GM18517 (cell line): ENCODE results near the gene P2RY6.

Source experiments
- ATAC-seq: cut with Tn5 transposase; IDR thresholded peaks from one replicate; pipeline ENCODE4 v1.9.1; 2021; ENCODE audit warnings: mild to moderate bottlenecking, moderate library complexity; ENCODE audit not compliant: unreplicated experiment

The P2RY6 gene

DNA sequence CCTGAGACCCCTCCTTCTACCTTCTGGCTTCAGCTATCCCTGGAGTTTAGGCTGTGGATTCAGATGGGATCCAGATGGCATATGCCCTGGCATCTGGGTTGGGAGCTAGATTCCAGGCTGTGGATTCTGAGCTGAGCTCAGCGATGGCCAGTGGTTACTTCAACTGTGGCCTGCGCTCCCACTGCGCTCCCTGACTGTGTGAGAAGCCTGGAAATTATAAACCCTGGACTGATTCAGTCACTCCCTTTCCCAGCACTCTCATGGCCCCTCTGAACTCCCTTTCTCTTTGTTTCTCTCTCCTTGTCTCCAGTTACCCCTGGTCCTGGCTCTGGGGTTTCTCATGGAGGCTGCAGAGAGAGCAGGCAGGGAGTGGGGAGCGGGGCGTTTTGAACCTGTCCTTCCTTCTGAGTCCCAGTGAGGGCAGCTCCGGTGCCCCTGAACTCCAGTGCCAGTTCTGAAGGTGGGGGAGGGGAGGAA lies 40.8 kb downstream of the P2RY6 start:
- no peak for ATAC-seq

DNA sequence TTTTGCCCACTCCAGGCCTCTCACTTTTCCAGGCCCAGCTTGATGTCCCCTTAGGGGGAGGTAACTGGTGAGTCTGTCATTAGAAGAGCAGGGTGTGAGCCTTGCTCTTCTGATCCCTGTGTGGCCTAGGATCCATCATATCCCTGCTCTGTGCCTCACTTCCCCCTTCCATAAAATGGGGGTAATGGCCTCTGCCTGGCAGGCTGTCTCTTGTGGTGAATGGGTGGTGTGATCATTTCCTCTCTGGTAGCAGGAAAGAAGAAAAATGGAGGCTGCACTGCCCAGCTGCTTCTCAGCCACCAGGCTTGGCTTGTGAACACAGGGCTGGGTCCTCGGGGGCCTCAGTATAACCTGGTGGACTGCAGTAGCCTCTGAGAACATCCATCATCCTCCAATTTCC lies 41.5 kb downstream of the P2RY6 start:
- ATAC-seq, result no peak

DNA sequence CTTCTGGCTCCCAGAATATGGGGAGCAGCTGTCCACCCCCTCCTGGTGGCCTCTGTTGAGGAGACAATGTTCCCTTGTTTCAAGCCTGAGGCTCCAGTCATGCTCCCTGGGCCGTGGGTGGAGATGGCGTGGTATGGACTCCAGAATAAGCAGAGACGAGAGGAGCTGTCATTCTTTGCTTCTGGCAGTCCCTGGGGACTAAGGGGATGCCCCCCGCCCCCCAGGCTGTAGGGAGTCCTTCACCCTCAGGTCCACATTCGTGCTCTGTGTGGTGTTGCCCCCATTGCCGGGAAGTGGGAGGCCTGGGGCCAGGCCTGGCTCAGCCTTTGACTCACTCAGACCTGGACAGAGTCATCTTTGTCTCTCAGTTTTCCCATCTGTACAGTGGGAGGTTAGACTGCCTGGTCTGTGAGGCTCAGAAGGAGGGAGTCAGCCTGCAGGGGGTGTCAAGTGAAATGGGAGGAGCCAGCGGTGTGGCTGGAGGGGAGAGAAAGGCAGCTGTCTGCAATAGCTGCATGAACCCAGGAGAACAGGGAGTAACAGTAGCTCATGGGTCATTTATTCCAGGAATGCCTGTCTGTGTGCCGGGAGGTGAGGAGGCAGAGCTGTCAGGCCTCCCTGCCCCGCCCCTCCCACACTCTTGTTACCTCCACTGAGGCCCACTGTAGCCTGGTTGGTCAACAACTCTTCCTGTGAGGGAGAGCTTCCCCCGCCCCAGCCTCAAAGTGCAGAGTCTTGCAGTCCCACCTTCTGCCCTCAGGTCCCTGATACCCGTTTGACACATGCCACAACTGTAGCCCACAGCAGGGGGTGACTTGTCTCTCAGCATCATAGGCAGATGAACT lies 42.2 kb downstream of the P2RY6 start:
- no peak for ATAC-seq

DNA sequence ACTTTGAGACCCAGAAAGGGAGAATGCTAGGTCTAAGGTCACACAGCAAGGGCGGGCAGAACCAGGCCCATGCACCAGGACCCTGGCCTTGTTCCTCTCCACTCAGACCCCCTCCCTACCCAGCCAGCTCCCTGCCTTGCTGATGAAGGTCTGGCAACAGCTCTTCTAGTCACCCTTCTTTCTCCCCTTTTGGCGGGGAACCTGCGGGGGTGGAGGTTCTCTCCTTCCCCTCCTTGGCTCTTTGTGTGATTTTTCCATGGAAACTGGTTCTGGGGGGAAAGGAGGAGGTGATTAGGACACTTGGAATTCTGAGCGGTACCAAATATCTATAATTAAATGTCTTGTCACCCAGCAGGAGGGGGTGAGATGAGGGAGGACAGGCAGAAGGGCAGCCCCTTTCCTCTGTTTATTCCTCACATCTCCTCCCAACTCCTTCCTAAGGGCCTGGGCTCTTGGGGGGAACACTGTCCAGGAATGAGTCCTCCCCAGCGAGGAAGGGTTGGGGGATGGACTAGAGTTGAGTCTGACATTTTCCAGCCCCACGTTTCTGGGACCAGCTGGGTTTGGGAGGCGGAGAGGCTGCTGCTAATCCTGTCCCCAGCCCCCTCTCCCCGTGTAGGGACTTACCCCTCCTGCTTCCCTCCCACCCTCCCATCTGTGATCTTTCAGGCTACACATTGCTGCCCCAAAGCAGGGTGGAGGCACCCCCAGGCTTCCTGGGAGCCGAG lies 43.3 kb downstream of the P2RY6 start:
- no peak for ATAC-seq

DNA sequence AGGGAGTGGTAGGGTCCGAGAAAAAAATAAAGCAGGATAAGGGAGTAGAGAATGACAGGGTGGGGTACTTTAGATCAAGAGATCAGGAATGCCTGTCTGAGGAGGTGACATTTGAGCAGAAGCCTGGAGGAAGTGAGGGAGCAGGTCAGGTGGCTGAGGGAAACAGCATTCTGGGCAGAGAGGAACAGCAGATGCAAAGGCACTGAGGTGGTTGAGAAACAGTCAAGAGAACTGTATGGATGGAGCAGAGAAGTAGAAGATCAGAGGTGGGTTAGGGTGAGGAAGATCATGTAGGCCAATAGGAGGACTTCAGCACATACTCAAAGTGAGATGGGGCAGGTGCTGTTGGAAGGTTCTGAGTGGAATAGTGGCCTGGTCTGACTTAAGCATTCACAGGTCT lies 44.3 kb downstream of the P2RY6 start:
- no peak for ATAC-seq

DNA sequence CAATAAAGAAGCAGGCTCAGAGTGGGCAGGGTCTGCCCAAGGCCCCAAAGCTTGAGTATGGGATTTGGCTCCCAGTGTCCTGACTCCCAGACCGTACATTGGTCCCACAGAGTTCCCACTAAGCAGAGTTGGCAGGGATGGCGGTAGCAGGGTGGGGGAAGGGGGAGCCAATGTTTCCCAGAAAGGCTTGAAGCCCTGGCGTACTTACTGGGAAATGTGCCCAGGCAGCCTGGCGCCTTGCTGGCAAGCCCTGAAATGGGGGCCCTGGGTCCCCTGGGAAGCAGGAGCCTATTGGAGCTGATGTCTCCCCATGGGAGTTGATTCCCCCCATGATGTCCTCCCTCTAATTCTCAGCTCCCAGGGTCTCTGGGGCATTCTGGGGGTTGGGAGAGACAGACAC lies 45.2 kb downstream of the P2RY6 start:
- ATAC-seq, result no peak

DNA sequence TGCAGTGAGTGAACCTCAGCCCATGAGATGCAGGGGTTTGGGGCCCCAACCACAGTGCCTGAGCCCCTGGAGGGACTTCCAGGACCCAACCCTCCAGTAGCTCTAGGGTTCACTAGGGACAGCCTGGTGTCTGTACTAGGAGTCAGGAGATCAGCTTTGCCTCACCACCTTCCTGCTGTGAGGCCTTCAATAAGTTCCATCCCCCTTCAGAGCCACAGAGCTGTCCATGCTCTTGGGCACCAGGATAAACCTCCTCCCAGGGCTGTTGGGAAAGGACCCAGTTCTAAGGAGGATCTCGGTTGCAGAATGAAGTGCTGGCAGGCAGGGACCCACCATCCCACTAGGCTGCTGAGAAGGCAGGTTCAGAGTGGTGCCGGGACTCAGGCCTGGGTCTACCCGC lies 45.7 kb downstream of the P2RY6 start:
- ATAC-seq, result no peak

DNA sequence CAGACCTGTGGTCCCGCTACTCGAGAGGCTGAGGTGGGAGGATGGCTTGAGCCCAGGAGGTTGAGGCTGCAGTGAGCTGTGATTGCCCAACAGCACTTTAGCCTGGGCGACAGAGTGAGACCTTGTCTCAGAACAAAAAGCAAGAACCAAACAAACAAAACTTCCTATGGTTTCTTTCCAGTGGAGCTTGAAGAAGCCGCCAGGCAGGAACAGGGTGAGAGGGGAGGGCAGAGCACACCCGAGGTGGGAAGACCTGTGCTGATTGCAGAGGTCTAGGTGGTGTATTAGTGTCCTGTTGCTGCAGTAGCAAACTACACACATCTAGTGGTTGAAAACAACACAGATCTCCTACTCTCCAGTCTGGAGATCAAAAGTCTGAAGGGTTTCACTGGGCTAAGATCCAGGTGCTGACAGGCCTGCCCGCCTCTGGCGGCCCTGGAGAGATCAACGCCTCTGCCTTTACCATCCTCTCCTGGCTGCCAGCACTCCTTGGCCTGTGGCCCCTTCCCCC lies 46.4 kb downstream of the P2RY6 start:
- ATAC-seq, result no peak

DNA sequence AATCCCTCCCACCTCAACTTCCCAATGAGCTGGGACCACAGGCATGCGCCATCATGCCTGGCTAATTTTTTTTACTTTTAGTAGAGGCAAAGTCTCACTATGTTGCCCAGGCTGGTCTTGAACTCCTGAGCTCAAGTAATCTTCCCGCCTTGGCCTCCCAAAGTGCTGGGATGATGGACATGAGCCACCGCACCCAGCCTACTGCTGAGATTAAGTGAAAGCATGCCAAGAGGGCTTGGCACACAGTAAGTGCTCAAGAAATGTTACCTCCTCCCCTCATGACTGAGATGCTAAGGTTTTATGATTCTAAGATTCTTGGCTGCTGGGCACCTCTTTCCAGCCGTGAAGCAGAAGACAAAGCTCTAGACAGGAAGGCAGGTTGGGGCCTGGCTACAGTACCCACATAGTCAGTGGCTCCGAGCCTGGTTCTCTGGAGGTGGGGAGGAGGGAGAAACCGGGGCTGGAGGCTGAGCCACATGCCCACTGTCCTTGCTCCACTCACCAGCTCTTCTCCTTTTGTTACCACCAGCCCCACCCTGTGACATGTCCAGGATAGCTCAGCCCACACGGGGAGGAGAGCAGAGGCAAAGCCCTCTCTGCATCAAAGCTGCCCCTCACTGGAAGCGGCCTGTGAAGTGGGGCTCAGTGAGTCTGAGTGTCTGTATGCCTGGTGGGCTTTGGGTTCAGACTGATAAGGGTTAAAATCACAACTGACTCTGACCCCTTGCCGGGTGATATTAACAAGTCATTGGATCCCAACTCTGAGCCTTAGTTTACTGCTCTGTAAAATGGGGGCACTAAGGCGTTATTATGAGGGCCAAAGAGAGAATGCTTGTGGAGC lies 48.8 kb downstream of the P2RY6 start:
- ATAC-seq, result no peak

DNA sequence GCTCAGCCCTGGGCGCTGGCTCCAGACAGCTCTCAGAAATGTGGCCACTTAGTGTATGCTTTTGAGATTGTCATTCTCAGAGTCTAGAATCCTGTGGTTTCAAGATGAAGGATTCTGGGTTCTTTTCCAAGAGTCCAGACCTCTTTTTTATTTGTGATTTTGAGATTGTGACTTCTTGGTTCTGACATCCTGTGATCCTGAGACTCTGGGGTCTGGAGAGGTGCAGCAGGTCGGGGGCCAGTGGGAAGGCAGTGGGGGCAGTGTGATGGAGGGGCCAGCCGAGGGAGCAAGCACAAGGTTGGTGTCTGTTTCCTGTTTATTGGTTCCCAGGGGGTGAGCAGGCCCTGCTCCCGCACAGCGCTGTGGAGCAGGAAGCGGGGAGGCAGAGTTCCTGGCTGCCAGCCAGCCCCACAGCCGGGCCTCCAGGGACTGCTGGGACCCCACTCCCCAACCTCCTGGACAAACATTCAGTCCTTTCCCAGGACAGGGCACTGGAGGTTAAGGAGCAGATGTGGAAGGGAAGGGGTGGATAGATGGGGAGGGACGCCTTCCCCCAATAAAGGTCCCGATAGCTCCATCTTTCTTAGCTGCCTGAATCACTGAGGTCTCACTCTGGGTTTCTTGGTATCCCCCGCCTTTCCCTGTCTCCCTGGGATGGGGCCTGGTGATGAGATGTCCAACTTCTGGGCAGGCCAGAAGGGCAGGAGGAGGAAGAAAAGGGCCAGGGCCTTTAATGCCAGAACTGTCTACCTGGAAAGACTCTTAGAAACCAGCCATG lies 49.7 kb downstream of the P2RY6 start:
- ATAC-seq, result no peak

DNA sequence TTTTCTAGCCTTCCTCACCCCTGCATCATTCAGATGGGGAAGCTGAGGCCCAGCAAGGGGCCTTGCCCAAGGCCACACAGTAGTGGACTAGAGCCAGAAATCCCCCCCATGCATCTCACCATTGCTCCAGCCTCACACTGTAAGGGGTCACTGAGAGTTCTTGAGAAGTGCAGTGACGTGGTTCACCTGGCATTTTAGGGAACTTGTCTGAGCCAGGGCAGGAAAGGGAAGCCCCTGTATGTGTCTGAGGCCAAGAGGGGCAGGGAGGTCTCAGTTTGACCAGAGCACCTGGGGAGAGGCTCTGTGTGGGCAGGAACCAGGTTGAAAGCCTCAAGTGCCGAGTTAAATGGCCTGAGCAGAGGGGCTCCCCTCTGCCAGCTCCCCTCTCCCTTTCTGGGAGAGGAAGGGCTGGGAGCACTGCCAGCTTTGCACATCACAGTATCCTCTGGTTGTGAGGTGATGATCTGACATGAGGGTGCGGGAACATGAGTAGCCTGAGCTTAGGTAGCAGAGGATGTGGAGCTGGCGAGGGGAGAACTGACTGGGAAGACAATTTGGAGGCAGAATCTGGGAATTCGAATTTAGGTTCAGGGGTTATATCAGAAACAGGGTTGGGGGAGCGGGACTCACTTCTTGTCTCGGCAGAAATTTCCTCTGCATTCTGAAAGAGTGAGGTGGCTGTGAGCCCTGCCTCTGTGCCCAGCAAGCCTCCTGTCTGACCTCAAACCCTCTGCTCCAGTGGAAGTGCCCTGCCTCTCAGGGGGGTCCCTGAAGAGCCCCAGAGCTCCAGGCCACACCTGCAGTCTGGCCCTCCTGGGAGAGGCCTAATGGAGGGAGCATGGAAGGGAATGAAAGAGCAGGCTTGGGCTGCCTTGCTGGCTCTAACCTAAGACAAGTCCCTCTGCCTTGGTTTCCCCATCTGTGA lies 50.5 kb downstream of the P2RY6 start:
- no peak for ATAC-seq

DNA sequence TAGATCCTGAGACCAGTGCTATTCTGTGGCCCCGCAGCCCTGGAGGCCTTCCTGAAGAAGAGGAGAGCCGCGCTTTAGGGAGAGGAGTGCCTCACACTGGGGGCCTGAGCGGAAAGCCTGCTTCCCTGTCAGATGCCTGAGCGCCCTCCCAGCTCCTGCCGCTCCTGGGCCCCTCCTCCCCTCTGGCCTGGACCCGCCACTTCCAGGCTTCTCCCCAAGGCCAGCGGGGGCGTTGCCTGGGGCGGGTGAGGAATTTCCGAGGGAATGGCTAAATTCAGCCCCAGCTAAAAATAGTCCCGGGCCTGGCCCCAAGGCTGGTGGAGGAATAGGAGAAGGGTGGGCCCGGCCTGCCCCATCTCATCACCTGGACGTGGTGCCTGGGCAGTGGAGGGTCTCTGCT lies 51.3 kb downstream of the P2RY6 start:
- ATAC-seq, result no peak

DNA sequence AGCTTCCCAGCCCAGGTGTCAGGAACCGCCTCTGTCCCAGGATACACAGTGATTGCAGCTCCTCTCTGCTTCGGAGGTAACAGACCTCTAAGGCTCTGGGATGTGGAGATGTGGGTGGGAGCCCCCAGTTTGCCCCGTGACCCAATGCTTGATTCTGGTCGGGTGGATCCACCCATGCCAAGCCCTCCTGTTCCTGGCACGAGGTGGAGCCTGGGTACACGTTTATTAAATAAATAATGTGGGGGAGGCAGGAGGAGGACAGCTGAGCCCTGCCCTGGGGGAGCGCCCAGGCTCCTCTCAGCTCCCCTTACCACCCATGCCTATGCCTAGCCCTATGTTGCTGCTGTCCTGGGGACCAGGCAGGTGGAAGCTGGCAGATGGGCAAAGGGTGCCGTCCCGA lies 52.0 kb downstream of the P2RY6 start:
- ATAC-seq, result no peak

DNA sequence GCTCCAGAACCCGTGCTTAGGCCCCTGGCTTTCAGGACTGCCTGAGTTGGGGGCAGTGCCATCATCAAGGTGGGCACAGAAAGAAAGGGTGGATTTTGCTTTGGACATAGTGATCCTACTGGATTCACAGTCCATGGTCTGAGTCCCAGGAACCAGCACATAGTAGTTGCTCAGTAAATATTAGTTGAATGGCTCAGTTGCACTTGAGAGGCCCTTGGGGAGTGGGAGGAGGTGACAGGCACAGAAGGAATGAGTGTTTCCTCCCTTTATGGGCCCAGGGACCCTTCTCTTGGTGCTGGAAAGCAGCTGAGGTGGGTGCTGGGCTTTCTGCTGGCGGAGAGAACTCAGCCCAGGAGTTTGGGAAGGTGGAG lies 52.5 kb downstream of the P2RY6 start:
- ATAC-seq, result no peak

DNA sequence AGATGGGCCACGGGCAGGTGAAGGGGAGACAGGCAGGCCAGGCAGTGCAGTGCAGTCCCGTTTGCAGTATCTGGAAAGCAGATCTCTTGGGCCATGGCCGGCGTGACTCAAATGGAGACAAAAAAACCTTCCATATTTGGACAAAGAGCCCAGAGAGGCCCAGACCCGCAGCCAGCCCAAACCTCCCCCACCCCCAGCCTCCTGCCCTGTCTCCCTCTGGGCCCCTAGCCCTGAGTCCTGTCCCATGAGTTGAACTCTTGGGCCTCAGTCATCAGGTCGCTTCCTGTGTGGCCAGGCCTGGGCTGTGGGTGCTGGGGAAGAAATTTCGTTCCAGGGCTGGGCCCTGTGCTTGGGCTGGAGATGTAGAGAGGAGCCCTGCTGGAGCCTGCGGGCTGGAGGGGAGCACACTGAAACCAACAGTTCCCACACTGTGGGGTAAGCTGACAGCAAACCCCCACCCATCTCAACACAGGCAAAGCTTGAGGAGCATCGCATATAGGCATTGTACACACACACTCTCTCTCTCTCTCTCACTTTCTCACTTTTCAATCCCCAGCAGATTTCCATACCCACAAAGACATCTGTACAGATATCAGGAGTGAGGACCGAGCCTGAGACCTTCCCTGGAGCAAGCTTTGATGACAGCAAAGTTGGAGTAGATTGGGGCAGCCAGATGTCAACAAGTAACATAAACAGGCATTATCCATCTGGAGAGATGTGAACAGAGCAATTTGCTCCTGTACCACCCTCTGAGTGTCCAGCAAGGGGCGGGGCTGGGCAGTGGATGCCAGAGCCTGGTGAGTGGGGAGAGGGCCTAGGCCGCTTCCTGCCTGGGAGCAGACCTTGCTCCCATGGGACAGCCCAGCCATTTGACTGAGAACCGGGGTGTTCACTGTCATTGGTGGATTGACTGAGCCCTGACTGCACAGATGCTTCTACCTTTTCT lies 53.2 kb downstream of the P2RY6 start:
- peak; percentile 62 for ATAC-seq

DNA sequence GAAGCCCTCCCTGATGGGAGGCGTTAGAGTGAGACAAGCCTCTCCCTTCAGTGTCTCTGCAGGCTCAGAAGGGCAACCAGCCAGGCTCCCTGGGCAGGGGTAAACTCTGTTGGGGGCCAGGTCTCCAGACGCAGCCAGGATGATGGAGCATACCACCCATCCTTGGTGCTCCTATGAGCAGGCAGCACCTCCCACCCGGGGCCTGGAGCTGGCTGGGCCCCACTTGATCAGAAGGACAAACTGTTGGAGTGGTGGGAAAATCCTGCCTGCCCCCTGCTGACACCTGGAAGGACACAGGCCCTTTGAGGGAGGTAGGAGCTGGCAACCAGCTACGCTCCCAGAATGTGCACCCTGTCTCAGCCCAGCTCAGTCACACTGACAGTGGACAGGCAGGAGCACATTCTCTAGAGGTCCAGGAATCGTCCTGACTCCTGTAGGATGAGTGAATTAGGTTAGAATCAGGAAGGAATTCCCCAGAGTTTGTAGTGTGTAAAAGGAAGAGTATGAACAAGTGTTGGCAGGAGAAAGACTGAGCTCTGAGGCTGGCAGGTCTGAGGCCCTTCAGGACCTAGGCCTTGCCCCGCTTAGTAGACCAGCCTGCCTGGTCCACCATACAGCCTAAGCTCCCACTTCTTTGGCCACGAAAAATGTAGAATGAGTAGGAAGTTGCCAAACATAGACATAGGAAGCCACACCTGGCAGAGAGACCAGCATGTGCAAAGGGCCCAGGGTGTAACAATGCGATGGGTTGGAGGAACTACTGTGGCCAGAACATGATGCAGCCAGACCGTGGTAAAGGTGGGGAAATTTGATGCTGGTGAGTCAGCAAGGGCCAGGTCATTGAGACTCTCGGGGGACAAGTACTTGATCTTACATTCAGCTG lies 55.0 kb downstream of the P2RY6 start:
- no peak for ATAC-seq

DNA sequence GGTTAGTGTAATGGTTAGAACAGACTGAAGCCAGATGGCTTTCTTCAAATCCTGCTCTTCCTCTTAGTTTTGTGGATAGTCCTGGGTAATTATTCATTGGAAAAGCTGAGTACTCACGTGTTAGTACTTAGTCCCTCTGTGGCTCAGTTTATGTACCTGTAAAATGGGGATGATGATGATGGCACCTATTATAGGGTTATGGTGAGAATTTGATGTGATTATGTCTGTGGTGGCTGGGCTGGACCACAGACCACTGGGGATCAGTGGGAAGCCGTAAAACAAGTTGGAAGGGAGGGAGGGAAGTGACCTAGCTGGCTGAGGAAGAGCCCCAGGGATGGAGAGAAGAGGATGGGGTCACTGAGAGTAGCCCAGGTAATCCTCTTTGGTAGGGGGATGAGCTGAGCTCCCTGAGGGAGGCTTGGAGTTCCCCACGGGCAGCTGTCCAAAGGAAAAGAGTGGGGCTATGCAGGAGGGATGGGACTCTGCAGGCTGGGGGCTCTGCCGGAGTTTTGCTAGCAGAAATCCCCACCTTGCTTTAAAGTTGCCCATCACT lies 55.8 kb downstream of the P2RY6 start:
- ATAC-seq, result no peak
